Neural progenitor cell (in vitro differentiated cells): ENCODE data around the gene NAPA. TPM values are rescaled to one million over a fixed set of nuclear protein-coding genes. Genes with fewer than 3 reads are reported as not detected.

Source experiments
- DNase-seq: peaks from one replicate; pipeline ENCODE4 v3.0.0-alpha.2; 2016; ENCODE audit warnings: low spot score
- H2AFZ ChIP-seq: fragments of 200-600 bp; sonication (generic); replicated peaks from 2 replicates; pipeline ENCODE4 v1.6.1; 2016; ENCODE audit warnings: antibody characterized with exemption
- H3F3A ChIP-seq: fragments of 200-600 bp; sonication (generic); 2 replicates; pipeline ENCODE4 v1.6.1; 2016; ENCODE audit warnings: antibody characterized with exemption, low read depth
- H3K27ac ChIP-seq: fragments of 200-600 bp; sonication (generic); 2 replicates; pipeline ENCODE4 v1.5.1; 2016; ENCODE audit warnings: mild to moderate bottlenecking
- H3K27me3 ChIP-seq: fragments of 200-600 bp; sonication (generic); 2 replicates; pipeline ENCODE4 v1.6.1; 2016; ENCODE audit warnings: mild to moderate bottlenecking, moderate library complexity
- H3K36me3 ChIP-seq: fragments of 200-600 bp; sonication (generic); 2 replicates; pipeline ENCODE4 v1.5.1; 2016
- H3K4me1 ChIP-seq: fragments of 200-600 bp; sonication (generic); 2 replicates; pipeline ENCODE4 v1.6.1; 2016; ENCODE audit warnings: mixed run types
- H3K4me2 ChIP-seq: fragments of 200-600 bp; sonication (generic); 2 replicates; pipeline ENCODE4 v1.6.1; 2016
- H3K4me3 ChIP-seq: fragments of 200-600 bp; sonication (generic); 2 replicates; pipeline ENCODE4 v1.5.1; 2016
- H3K79me2 ChIP-seq: fragments of 200-600 bp; sonication (generic); 2 replicates; pipeline ENCODE4 v1.6.1; 2016; ENCODE audit warnings: low read depth
- H3K9ac ChIP-seq: fragments of 200-600 bp; sonication (generic); 2 replicates; pipeline ENCODE4 v1.6.1; 2016
- H3K9me3 ChIP-seq: fragments of 200-600 bp; sonication (generic); 2 replicates; pipeline ENCODE4 v1.5.1; 2016; ENCODE audit warnings: low read depth
- H4K20me1 ChIP-seq: fragments of 200-600 bp; sonication (generic); 2 replicates; pipeline ENCODE4 v1.6.1; 2016; ENCODE audit warnings: low read depth
- H3K27ac Mint-ChIP-seq: 3 replicates; pipeline ENCODE4 v1.8.0; 2021; ENCODE audit warnings: mixed read lengths
- H3K27me3 Mint-ChIP-seq: 2 replicates; pipeline ENCODE4 v1.8.0; 2022; ENCODE audit warnings: low read depth, mild to moderate bottlenecking, inconsistent platforms, moderate library complexity, mixed read lengths; ENCODE audit not compliant: insufficient read depth
- H3K36me3 Mint-ChIP-seq: 3 replicates; pipeline ENCODE4 v1.8.0; 2021; ENCODE audit warnings: mixed read lengths
- H3K4me1 Mint-ChIP-seq: 3 replicates; pipeline ENCODE4 v1.8.0; 2021; ENCODE audit warnings: mixed read lengths
- H3K4me3 Mint-ChIP-seq: 3 replicates; pipeline ENCODE4 v1.8.0; 2021; ENCODE audit warnings: mild to moderate bottlenecking, moderate library complexity, mixed read lengths
- H3K9me3 Mint-ChIP-seq: 3 replicates; pipeline ENCODE4 v1.8.0; 2020; ENCODE audit warnings: mixed read lengths
- CTCF ChIP-seq: fragments of 200-600 bp; sonication (generic); IDR thresholded peaks from 2 replicates; pipeline ENCODE4 v1.5.1; 2017; ENCODE audit warnings: antibody characterized with exemption, mild to moderate bottlenecking
- EZH2 ChIP-seq: fragments of 200-600 bp; sonication (generic); IDR thresholded peaks from 2 replicates; pipeline ENCODE4 v1.6.1; 2017; ENCODE audit warnings: antibody characterized with exemption, mild to moderate bottlenecking, moderate library complexity
- EZH2phosphoT487 ChIP-seq: fragments of 200-600 bp; sonication (generic); IDR thresholded peaks from 2 replicates; pipeline ENCODE4 v1.6.1; 2017; ENCODE audit warnings: antibody characterized with exemption
- total RNA-seq: library from RNA; depleted of rRNA; stranded (reverse); fragments of >200 nt; gene quantifications from 2 replicates; pipeline ENCODE4 v1.2.3, GENCODE V29; 2015; ENCODE audit warnings: low replicate concordance

The NAPA gene
- total RNA-seq, 1 donor from 2014 or later = 30.2 TPM

- Histone ChIP-seq H3K27me3 (no peaks in the 10 kb centered on the region), H3F3A (peaks cover 32% of the 10 kb centered on the region), H3K36me3 (no peaks in the 10 kb centered on the region), H2AFZ (no peak overlapping the region), H3K27ac (no peak overlapping the region), H3K79me2 (no peaks in the 10 kb centered on the region), H3K9me3 (no peaks in the 10 kb centered on the region), H3K9ac (no peak overlapping the region), H4K20me1 (peaks cover 3% of the 10 kb centered on the region), H3K4me2 (no peak overlapping the region), H3K4me1 (no peaks in the 10 kb centered on the region), H3K4me3 (no peak overlapping the region)
- Mint-ChIP-seq H3K27ac (no peak overlapping the region), H3K27me3 (peaks cover 18% of the 10 kb centered on the region), H3K9me3 (no peaks in the 10 kb centered on the region), H3K36me3 (no peaks in the 10 kb centered on the region), H3K4me1 (peaks cover 15% of the 10 kb centered on the region), H3K4me3 (peak overlapping the region; percentile 46)
- TF ChIP-seq EZH2phosphoT487 (no peak), EZH2 (no peak), CTCF (no peak)
- DNase-seq = no peak
Observed at GRCh38 chr19:47481460-47482052, 33.3 kb downstream of the NAPA start.

GRCh38 chr19:47480658-47481057 lies 34.2 kb downstream of the NAPA start:
- Histone ChIP-seq H3F3A (peaks cover 28% of the 10 kb centered on the region), H3K36me3 (no peaks in the 10 kb centered on the region), H3K79me2 (no peaks in the 10 kb centered on the region), H4K20me1 (peaks cover 3% of the 10 kb centered on the region), H3K27ac (no peak overlapping the region), H3K4me3 (peak overlapping the region; percentile 44), H3K9me3 (no peaks in the 10 kb centered on the region), H2AFZ (no peak overlapping the region), H3K4me2 (peak overlapping the region; percentile 73), H3K27me3 (no peaks in the 10 kb centered on the region), H3K9ac (no peak overlapping the region), H3K4me1 (no peaks in the 10 kb centered on the region)
- H3K9me3 Mint-ChIP-seq = no peaks in the 10 kb centered on the region
- H3K27me3 Mint-ChIP-seq = peaks cover 18% of the 10 kb centered on the region
- DNase-seq = no peak
- no peak for TF ChIP-seq CTCF
- TF ChIP-seq EZH2 = no peak
- no peak for TF ChIP-seq EZH2phosphoT487
- peaks cover 15% of the 10 kb centered on the region for H3K4me1 Mint-ChIP-seq
- no peaks in the 10 kb centered on the region for H3K36me3 Mint-ChIP-seq
- peak overlapping the region; percentile 64 for H3K4me3 Mint-ChIP-seq
- peak overlapping the region; percentile 53 for H3K27ac Mint-ChIP-seq

- peak overlapping the region; percentile 44 for H3K4me3 ChIP-seq
- Mint-ChIP-seq H3K27ac (no peak overlapping the region), H3K27me3 (peaks cover 18% of the 10 kb centered on the region), H3K4me3 (no peak overlapping the region), H3K36me3 (no peaks in the 10 kb centered on the region), H3K9me3 (no peaks in the 10 kb centered on the region), H3K4me1 (peaks cover 13% of the 10 kb centered on the region)
- H3K79me2 ChIP-seq = no peaks in the 10 kb centered on the region
- peaks cover 21% of the 10 kb centered on the region for H3F3A ChIP-seq
- peak overlapping the region; percentile 72 for H2AFZ ChIP-seq
- no peaks in the 10 kb centered on the region for H3K27me3 ChIP-seq
- H3K4me2 ChIP-seq = peak overlapping the region; percentile 73
- no peaks in the 10 kb centered on the region for H3K4me1 ChIP-seq
- peaks cover 3% of the 10 kb centered on the region for H4K20me1 ChIP-seq
- TF ChIP-seq EZH2 = no peak
- no peak for TF ChIP-seq EZH2phosphoT487
- no peak for TF ChIP-seq CTCF
- no peaks in the 10 kb centered on the region for H3K9me3 ChIP-seq
- no peaks in the 10 kb centered on the region for H3K36me3 ChIP-seq
- DNase-seq = peak; percentile 77
- no peak overlapping the region for H3K9ac ChIP-seq
- no peak overlapping the region for H3K27ac ChIP-seq
Observed at GRCh38 chr19:47479701-47480503, 35.0 kb downstream of the NAPA start.
